Tibial nerve (tissue), 4 donors: ENCODE results near the gene DNASE2. TPM values are rescaled to one million over a fixed set of nuclear protein-coding genes. Genes with fewer than 3 reads are reported as not detected.
A peak's percentile ranks its signal among the peaks of the same experiment; 100 is the strongest.

Experiments used
- DNase-seq, 2 donors: peaks; one replicate each; pipeline ENCODE4 v3.0.0-alpha.2; 2019; ENCODE audit warnings: low spot score in 2 of 2
- H3K27ac ChIP-seq, 4 donors: fragments of 200-600 bp; sonication (generic) in 3 of 4; one replicate each; pipeline ENCODE4 v1.5.1; 2017 to 2019; ENCODE audit warnings: mild to moderate bottlenecking in 1 of 4
- H3K27me3 ChIP-seq, 2 donors: fragments of 200-600 bp; sonication (generic) in 1 of 2; one replicate each; pipeline versions ENCODE4 v1.5.1 to v1.6.0; 2017 to 2019
- H3K36me3 ChIP-seq, 3 donors: fragments of 200-600 bp; sonication (generic); one replicate each; pipeline ENCODE4 v1.5.1; 2018 to 2019
- H3K4me1 ChIP-seq, 4 donors: fragments of 200-600 bp; sonication (generic) in 3 of 4; one replicate each; pipeline ENCODE4 v1.5.1; 2017 to 2019
- H3K4me3 ChIP-seq, 4 donors: fragments of 200-600 bp; sonication (generic) in 3 of 4; one replicate each; pipeline ENCODE4 v1.5.1; 2017 to 2019; ENCODE audit warnings: mild to moderate bottlenecking in 1 of 4, moderate library complexity in 1 of 4
- H3K9me3 ChIP-seq, 4 donors: fragments of 200-600 bp; sonication (generic) in 3 of 4; one replicate each; pipeline ENCODE4 v1.5.1; 2017 to 2019
- EP300 ChIP-seq, 2 donors: sonication (generic); formaldehyde crosslinking; IDR thresholded peaks; one replicate each; pipeline ENCODE4 v1.6.1; 2017; ENCODE audit warnings: antibody characterized with exemption in 2 of 2, mild to moderate bottlenecking in 1 of 2
- POLR2A ChIP-seq, 2 donors: fragments of 450-650 bp; IDR thresholded peaks; one replicate each; pipeline ENCODE4 v1.6.1; 2017; ENCODE audit warnings: antibody characterized with exemption in 2 of 2, mild to moderate bottlenecking in 2 of 2, moderate library complexity in 2 of 2
- WGBS, 2 donors: methylation state at CpG; one replicate each; pipeline ENCODE4 v1.1.5; 2018; 5-methylcytosine and 5-hydroxymethylcytosine counted together
- total RNA-seq, 4 donors: library from RNA; depleted of rRNA; stranded (reverse); fragments of >200 nt; gene quantifications; one replicate each; pipeline ENCODE4 v1.1.0, GENCODE V29; 2016
- TF ChIP-seq, protein P1 (sequence below), 5 experiments: fragments of 200-600 bp in 3 of 5; fragments of 450-650 bp in 2 of 5; sonication (generic) in 3 of 5; IDR thresholded peaks; one replicate each; pipeline ENCODE4 v1.5.1; 2016 to 2019; ENCODE audit warnings: antibody characterized with exemption in 5 of 5, mild to moderate bottlenecking in 3 of 5, moderate library complexity in 2 of 5

Gene DNASE2
- 10 to 100 TPM; 38.1 to 59.0 (median 44.2) TPM for total RNA-seq

DNA sequence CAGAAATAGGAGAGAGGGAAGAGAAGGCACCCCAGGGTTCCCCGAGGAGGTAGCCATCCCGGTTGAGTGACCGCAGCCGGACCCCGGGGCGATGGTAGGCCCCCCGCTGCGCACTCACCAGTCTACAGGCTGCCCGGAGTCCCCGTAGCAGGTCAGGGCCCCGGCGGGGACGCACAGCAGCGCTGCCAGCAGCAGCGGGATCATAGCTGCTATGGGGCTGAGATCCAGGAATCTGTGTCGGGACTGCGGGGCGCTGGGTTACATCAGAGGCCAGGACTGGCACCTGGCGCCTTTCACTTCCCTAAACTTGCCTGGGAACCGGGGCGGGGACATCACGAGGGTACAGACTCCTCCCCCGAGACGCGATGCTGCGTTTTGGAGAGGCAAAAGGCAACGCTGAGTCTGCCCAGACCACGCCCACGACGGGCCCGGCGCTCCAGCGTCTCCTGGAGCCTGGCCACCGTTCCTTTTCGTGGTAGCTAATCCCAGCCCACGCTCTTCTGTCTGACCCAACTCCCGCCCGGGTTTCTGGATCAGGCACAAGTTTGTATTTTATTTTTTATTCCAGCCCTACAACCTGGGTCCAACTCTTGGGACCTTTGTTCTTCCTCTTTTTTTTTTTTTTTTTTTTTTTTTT, at the start of gene DNASE2:
TSS of gene DNASE2 (minus strand) at position 278 of the 637 bp plus-strand sequence. CDS start at position 204, 74 bp downstream.
- peak; percentile 95 to 96 for DNase-seq

DNA sequence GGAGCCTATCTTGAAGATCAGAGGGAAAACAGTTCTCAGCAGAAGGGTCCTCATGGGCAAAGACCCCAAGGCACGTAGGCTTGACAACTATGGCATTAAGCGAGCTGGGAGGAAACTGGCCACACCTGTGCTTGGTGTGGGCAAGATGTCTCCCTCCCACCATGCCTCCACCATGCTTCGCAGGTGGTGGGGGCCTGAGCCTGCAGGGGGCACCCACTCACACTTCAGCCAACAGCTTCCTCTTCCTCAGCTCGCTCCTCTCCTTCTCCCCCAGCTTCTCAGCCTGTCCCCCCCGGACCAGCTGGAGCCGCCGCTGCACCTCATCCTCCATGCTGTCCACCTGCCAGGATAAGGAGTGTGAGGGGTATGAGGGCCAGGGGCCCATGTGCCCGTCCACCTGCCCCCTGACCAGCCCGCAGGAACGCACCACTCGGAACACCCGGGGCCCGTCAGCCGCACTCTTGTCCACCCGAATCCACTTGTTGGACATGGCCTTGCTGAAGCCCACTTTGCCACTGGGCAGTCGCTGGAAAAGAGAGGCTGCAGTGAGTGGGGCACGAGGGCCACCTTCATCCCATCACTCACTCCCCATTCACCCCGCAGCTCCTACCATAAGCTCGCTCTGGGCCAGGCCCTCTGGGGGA, 48.9 kb upstream of the DNASE2 start:
- Histone ChIP-seq H3K27me3 (no peaks in the 10 kb centered on the region), H3K9me3 (no peaks in the 10 kb centered on the region), H3K4me1 (peaks cover 0 to 21% (median 10%) of the 10 kb centered on the region in 4 donors), H3K4me3 (no peak overlapping the region), H3K36me3 (peaks cover 0 to 55% (median 29%) of the 10 kb centered on the region in 3 donors), H3K27ac (no peak overlapping the region)
- TF ChIP-seq, protein P1, sequence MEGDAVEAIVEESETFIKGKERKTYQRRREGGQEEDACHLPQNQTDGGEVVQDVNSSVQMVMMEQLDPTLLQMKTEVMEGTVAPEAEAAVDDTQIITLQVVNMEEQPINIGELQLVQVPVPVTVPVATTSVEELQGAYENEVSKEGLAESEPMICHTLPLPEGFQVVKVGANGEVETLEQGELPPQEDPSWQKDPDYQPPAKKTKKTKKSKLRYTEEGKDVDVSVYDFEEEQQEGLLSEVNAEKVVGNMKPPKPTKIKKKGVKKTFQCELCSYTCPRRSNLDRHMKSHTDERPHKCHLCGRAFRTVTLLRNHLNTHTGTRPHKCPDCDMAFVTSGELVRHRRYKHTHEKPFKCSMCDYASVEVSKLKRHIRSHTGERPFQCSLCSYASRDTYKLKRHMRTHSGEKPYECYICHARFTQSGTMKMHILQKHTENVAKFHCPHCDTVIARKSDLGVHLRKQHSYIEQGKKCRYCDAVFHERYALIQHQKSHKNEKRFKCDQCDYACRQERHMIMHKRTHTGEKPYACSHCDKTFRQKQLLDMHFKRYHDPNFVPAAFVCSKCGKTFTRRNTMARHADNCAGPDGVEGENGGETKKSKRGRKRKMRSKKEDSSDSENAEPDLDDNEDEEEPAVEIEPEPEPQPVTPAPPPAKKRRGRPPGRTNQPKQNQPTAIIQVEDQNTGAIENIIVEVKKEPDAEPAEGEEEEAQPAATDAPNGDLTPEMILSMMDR (IDR thresholded peaks at IDR 0.05) = no peak
- TF ChIP-seq EP300 (IDR thresholded peaks at IDR 0.05) = no peak
- TF ChIP-seq POLR2A (IDR thresholded peaks at IDR 0.05) = no peak
- DNase-seq = no peak
- WGBS, 2 donors = 89 to 91% methylated on average over 13 to 17 of the region's 19 CpGs

More for the DNA sequence above, at the start of gene DNASE2:
- Histone ChIP-seq H3K36me3 (peaks cover 0 to 28% (median 8%) of the 10 kb centered on the region in 3 donors), H3K4me1 (peaks cover 0 to 29% (median 11%) of the 10 kb centered on the region in 4 donors), H3K9me3 (peaks cover 0 to 15% (median 0%) of the 10 kb centered on the region in 4 donors), H3K27me3 (peaks cover 0 to 29% of the 10 kb centered on the region in 2 donors), H3K4me3 (peak within 1 kb of the TSS; percentile 59 to 77 (median 62)), H3K27ac (peak within 1 kb of the TSS; percentile 78 to 92 (median 86))
- WGBS, 2 donors = 0 to 1% methylated on average over 21 to 38 of the region's 38 CpGs
- TF ChIP-seq EP300 (IDR thresholded peaks at IDR 0.05) = peak; percentile 59 to 85
- TF ChIP-seq, protein P1 (IDR thresholded peaks at IDR 0.05) = no peak
- peak in 1 of 2 donors; percentile 75 for TF ChIP-seq POLR2A (IDR thresholded peaks at IDR 0.05)

- no peak overlapping the region for H3K4me3 ChIP-seq
- DNase-seq = no peak
- H3K27ac ChIP-seq = no peak overlapping the region
- no peaks in the 10 kb centered on the region for H3K4me1 ChIP-seq
- H3K9me3 ChIP-seq = no peaks in the 10 kb centered on the region
- TF ChIP-seq EP300 (IDR thresholded peaks at IDR 0.05) (no peak), POLR2A (IDR thresholded peaks at IDR 0.05) (no peak)
- TF ChIP-seq, protein P1 (IDR thresholded peaks at IDR 0.05) = no peak
- H3K36me3 ChIP-seq = peaks cover 0 to 77% (median 49%) of the 10 kb centered on the region in 3 donors
- WGBS, 2 donors = 94 to 95% methylated on average over 29 of the region's 29 CpGs
- no peaks in the 10 kb centered on the region for H3K27me3 ChIP-seq
These were observed 43.5 kb upstream of the DNASE2 start for GRCh38 chr19:12924621-12925310.

- no peak for TF ChIP-seq POLR2A (IDR thresholded peaks at IDR 0.05)
- TF ChIP-seq EP300 (IDR thresholded peaks at IDR 0.05) = no peak
- TF ChIP-seq, protein P1 (IDR thresholded peaks at IDR 0.05) = no peak
- Histone ChIP-seq H3K36me3 (peaks cover 0 to 59% (median 38%) of the 10 kb centered on the region in 3 donors), H3K27me3 (no peaks in the 10 kb centered on the region), H3K27ac (no peak overlapping the region), H3K4me1 (peaks cover 0 to 13% (median 4%) of the 10 kb centered on the region in 4 donors), H3K4me3 (no peak overlapping the region), H3K9me3 (no peaks in the 10 kb centered on the region)
- DNase-seq = no peak
- 93 to 95% methylated on average over 4 of the region's 4 CpGs for WGBS, 2 donors
These were observed 41.7 kb upstream of the DNASE2 start for GRCh38 chr19:12922959-12923358.
